Gastroesophageal sphincter (tissue), 3 donors: Measurements from ENCODE around the gene PRR23E.

Source experiments
- CTCF ChIP-seq, 4 experiments: fragments of 200-600 bp in 2 of 4; fragments of 450-650 bp in 2 of 4; sonication (generic) in 1 of 4; IDR thresholded peaks; one replicate each; pipeline ENCODE4 v1.5.1; 2017 to 2019; ENCODE audit warnings: antibody characterized with exemption in 4 of 4, mild to moderate bottlenecking in 2 of 4, moderate library complexity in 2 of 4
- EP300 ChIP-seq: sonication (generic); formaldehyde crosslinking; IDR thresholded peaks from one replicate; pipeline ENCODE4 v1.6.1; 2017; ENCODE audit warnings: antibody characterized with exemption, mild to moderate bottlenecking
- POLR2AphosphoS5 ChIP-seq: sonication (generic); formaldehyde crosslinking; IDR thresholded peaks from one replicate; pipeline ENCODE4 v1.6.1; 2017; ENCODE audit warnings: antibody characterized with exemption

GRCh38 chr3:127247292-127247691 lies 54.4 kb downstream of the PRR23E start:
- no peak for TF ChIP-seq POLR2AphosphoS5
- no peak for TF ChIP-seq CTCF (IDR thresholded peaks at IDR 0.05)
- TF ChIP-seq EP300 = no peak
